ENCODE results near the gene LRRC70.
A peak's percentile ranks its signal among the peaks of the same experiment; 100 is the strongest.

Gene LRRC70

GRCh38 chr5:62575489-62575888, 3.1 kb upstream of the LRRC70 start:
- DNase-seq = no peak

GRCh38 chr5:62576570-62577170, 1.9 kb upstream of the LRRC70 start:
- no peak for DNase-seq

DNA sequence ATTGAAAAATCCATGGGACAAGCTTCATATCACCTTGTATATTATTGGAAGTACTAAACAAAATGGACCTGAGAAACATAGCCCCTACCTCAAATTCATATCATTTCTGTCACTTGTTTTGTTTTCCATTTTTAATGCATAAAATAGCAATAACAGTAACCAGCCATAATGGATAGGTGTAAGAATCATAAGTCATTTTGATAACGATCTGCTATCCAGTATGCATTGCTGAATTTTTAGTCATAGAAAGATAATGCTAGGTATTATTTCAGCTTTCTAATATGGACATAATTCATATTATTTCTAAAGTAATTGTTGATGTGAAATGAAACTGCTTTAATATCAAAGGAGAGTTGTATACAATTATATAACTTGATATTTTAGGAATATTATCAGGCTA, 1.1 kb upstream of the LRRC70 start:
- no peak for DNase-seq

DNA sequence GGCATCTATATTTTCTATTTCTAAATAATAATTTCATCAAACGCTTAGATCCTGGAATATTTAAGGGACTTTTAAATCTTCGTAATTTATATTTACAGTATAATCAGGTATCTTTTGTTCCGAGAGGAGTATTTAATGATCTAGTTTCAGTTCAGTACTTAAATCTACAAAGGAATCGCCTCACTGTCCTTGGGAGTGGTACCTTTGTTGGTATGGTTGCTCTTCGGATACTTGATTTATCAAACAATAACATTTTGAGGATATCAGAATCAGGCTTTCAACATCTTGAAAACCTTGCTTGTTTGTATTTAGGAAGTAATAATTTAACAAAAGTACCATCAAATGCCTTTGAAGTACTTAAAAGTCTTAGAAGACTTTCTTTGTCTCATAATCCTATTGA, 1.1 kb downstream of the LRRC70 start:
- DNase-seq = no peak

- DNase-seq = no peak
Measured at GRCh38 chr5:62581836-62582597, 3.4 kb downstream of the LRRC70 start.

- DNase-seq = no peak
Measured at GRCh38 chr5:62584391-62584790, 5.8 kb downstream of the LRRC70 start.

DNA sequence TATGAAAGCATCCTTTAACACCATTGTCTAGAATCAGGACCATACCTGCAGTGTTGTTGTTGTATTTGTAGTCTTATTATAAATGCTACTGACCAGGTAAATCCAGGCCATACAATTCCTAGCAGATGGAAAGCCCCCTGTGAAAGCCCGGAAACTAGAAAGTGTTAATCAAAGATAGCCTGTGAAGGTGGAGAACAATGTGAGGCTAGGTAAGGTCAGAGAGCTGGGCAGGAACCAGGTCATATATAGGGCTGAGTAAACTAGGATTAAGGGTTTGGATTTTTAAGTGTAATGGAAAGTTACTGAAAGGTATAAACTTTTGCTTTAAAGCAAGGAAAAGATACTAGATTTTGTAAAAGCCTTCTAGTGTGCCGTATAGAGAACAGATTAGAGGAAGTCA, 6.7 kb downstream of the LRRC70 start:
- no peak for DNase-seq

DNA sequence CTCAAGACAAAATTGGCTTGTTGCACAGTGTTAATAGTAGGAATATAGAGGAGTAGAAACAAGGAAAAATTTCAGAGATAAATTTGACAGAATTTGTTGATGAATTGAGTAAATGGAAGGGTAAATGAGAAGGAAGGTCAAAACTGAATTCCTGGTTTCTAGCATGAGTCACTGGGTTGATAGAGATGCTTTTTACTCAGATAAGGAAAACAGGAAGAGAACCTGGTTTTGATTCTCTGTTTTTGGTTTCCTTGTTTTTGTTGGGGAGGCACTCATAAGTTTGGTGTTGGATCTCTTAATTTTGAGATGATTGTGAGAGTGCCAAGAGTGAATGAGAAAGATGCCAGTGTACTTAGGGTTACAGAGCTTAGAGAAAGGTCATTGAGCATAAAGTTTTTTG, 7.1 kb downstream of the LRRC70 start:
- no peak for DNase-seq

- peak; percentile 87 for DNase-seq
Measured at GRCh38 chr5:62587737-62588136, 9.1 kb downstream of the LRRC70 start.

DNA sequence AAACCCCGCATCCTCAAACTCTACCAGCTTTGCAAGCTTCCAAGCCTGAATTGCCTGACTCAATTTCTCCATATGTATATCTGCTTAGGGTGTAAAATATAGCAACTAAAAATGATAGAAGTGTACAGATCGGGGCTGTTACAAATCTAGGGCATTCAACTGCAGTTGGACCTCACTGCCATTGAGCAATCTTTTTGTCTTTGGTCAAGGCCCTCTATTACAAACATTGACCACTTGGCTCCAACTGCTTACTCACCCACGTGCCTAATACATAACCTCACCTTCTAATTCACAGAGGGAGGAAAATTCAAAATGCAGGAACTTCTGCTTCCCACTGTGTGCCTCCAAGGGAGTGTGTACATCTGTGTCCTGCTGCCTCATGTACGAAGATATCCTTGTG, 10.0 kb downstream of the LRRC70 start:
- DNase-seq = no peak

DNA sequence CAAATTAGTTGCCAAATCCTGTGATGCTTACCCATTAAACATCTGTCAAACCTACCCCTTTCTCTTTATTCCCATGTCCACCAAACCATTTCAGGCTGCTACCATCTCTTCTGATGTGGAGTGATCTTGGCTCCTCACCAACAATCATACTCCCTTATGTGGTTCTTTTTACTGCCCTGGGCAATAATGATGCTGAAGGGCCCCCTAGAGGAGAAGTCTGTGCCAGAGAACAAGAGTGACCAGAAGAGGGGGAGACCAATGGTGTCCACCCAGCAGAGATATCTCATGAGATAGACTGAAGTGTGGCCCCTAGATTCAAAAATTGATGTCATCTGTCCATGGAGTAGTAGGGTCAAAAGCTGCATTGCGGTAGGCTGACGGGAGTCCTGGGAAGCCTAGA, 10.9 kb downstream of the LRRC70 start:
- no peak for DNase-seq

DNA sequence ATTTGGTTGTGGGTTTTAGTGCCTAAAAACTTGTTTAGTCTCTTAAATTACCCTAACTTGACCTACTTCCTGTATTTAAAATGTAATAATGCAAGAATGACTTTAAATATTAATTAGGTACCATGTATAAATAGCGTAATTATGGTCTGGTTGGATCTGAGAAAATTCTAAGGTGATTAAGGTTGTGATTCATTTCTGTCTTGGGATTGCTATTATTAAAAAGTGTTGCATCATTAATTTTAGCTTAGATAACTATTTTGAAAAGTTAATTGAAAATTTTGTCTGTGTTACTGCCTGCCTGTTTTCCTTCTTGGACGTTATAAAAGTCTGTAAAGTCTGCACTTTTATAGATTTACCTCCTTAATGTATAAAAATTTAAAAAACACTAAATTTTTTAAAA, 11.8 kb downstream of the LRRC70 start:
- DNase-seq = no peak

GRCh38 chr5:62592558-62592957, 13.9 kb downstream of the LRRC70 start:
- DNase-seq = no peak

- DNase-seq = no peak
Measured at GRCh38 chr5:62593331-62593730, 14.7 kb downstream of the LRRC70 start.

GRCh38 chr5:62594364-62594984, 15.9 kb downstream of the LRRC70 start:
- DNase-seq = no peak

- no peak for DNase-seq
Measured at GRCh38 chr5:62596096-62596495, 17.5 kb downstream of the LRRC70 start.

- no peak for DNase-seq
Measured at GRCh38 chr5:62596691-62597090, 18.1 kb downstream of the LRRC70 start.

GRCh38 chr5:62597314-62597713, 18.7 kb downstream of the LRRC70 start:
- DNase-seq = no peak

- DNase-seq = no peak
Measured at GRCh38 chr5:62600560-62601252, 22.1 kb downstream of the LRRC70 start.

DNA sequence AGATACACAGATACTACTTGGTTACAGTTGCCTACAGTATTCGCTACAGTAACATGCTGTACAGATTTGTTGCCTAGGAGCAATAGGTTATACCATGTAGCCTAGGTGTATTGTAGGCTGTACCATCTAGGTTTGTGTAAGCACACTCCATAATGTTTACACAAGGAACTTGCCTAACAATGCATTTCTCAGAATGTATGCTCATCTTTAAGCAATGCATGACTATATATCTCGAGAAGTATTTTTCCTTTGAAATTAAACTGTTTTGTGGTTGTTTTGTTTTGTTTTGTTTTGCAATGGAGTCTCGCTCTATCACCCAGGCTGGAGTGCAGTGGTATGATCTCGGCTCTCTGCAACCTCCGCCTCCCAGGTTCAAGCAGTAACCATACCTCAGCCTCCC, 25.3 kb downstream of the LRRC70 start:
- DNase-seq = no peak

- no peak for DNase-seq
Measured at GRCh38 chr5:62605638-62606037, 27.0 kb downstream of the LRRC70 start.

DNA sequence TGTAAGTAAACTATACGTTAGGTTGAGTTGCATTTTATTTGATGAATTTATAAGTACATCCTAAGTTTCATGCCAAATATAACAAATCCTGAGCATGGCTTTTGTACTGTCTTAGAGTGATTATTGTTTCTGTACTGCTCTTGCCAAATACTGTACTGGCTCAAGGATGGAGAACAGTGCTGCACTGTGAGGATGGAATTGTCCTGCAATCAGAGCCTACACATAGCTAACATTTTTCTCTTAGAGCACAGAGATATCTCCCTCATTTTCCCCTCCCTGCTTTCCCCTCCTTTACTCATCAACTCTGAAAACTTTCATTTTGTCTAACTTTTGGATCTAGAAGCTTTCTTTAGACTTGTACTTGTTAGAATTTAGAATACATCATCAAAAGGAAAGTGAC, 28.3 kb downstream of the LRRC70 start:
- DNase-seq = no peak

- DNase-seq = no peak
Measured at GRCh38 chr5:62607615-62608014, 29.0 kb downstream of the LRRC70 start.
